SK-N-SH treated with all-trans-retinoic acid at 6 μM for 48 hours (cell line): ENCODE results near the gene ZNF215.

ENCODE experiments used
- ARNTL ChIP-seq: fragments of 450-650 bp; formaldehyde crosslinking; IDR thresholded peaks from 2 replicates; pipeline ENCODE4 v1.5.0; 2020; ENCODE audit warnings: low read depth, mild to moderate bottlenecking, moderate library complexity, borderline replicate concordance
- GLIS3 ChIP-seq: fragments of 250-450 bp; sonication (Bioruptor Pico); IDR thresholded peaks from 2 replicates; pipeline ENCODE4 v1.5.0; 2020; ENCODE audit warnings: mild to moderate bottlenecking, moderate library complexity
- POU6F1 ChIP-seq: fragments of 250-450 bp; sonication (Bioruptor Pico); IDR thresholded peaks from 2 replicates; pipeline ENCODE4 v1.8.0; 2021; ENCODE audit warnings: low read depth, mild to moderate bottlenecking, moderate library complexity, borderline replicate concordance
- TCF4 ChIP-seq: fragments of 250-450 bp; sonication (Bioruptor Pico); IDR thresholded peaks from 2 replicates; pipeline ENCODE4 v1.8.0; 2021; ENCODE audit warnings: mild to moderate bottlenecking, moderate library complexity, borderline replicate concordance
- TOX ChIP-seq: fragments of 250-450 bp; sonication (Bioruptor Pico); IDR thresholded peaks from 2 replicates; pipeline ENCODE4 v1.8.0; 2021; ENCODE audit warnings: mild to moderate bottlenecking, moderate library complexity, borderline replicate concordance
- TSHZ2 ChIP-seq: fragments of 250-450 bp; sonication (Bioruptor Pico); IDR thresholded peaks from 2 replicates; pipeline ENCODE4 v1.5.0; 2020; ENCODE audit warnings: mild to moderate bottlenecking, moderate library complexity
- ZFP3 ChIP-seq: fragments of 250-450 bp; sonication (Bioruptor Pico); IDR thresholded peaks from 2 replicates; pipeline ENCODE4 v1.5.0; 2020; ENCODE audit warnings: mild to moderate bottlenecking, moderate library complexity
- ZFP30 ChIP-seq: fragments of 450-650 bp; formaldehyde crosslinking; IDR thresholded peaks from 2 replicates; pipeline ENCODE4 v1.5.0; 2022; ENCODE audit warnings: mild to moderate bottlenecking, moderate library complexity
- ZNF565 ChIP-seq: fragments of 450-650 bp; formaldehyde crosslinking; conservative IDR thresholded peaks from 2 replicates; pipeline ENCODE4 v1.5.0; 2020; ENCODE audit warnings: low read depth, mild to moderate bottlenecking, moderate library complexity
- TF ChIP-seq, protein P1 (sequence below): fragments of 250-450 bp; sonication (Bioruptor Pico); IDR thresholded peaks from 2 replicates; pipeline ENCODE4 v1.5.1; 2020; ENCODE audit warnings: low read depth, mild to moderate bottlenecking, moderate library complexity
- TF ChIP-seq, protein P2 (sequence below): fragments of 250-450 bp; sonication (Bioruptor Pico); IDR thresholded peaks from 2 replicates; pipeline ENCODE4 v1.8.0; 2020; ENCODE audit warnings: mild to moderate bottlenecking, moderate library complexity, borderline replicate concordance

- TF ChIP-seq ZNF565 (CRISPR knock-in tag) (no peak), GLIS3 (CRISPR knock-in tag) (no peak), ARNTL (CRISPR knock-in tag) (no peak), TSHZ2 (CRISPR knock-in tag) (no peak), ZFP30 (CRISPR knock-in tag) (no peak), ZFP3 (CRISPR knock-in tag) (no peak), TOX (CRISPR knock-in tag) (no peak), TCF4 (CRISPR knock-in tag) (no peak), POU6F1 (CRISPR knock-in tag) (no peak)
- TF ChIP-seq, protein P1, sequence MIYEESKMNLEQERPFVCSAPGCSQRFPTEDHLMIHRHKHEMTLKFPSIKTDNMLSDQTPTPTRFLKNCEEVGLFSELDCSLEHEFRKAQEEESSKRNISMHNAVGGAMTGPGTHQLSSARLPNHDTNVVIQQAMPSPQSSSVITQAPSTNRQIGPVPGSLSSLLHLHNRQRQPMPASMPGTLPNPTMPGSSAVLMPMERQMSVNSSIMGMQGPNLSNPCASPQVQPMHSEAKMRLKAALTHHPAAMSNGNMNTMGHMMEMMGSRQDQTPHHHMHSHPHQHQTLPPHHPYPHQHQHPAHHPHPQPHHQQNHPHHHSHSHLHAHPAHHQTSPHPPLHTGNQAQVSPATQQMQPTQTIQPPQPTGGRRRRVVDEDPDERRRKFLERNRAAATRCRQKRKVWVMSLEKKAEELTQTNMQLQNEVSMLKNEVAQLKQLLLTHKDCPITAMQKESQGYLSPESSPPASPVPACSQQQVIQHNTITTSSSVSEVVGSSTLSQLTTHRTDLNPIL, result no peak
- TF ChIP-seq, protein P2, sequence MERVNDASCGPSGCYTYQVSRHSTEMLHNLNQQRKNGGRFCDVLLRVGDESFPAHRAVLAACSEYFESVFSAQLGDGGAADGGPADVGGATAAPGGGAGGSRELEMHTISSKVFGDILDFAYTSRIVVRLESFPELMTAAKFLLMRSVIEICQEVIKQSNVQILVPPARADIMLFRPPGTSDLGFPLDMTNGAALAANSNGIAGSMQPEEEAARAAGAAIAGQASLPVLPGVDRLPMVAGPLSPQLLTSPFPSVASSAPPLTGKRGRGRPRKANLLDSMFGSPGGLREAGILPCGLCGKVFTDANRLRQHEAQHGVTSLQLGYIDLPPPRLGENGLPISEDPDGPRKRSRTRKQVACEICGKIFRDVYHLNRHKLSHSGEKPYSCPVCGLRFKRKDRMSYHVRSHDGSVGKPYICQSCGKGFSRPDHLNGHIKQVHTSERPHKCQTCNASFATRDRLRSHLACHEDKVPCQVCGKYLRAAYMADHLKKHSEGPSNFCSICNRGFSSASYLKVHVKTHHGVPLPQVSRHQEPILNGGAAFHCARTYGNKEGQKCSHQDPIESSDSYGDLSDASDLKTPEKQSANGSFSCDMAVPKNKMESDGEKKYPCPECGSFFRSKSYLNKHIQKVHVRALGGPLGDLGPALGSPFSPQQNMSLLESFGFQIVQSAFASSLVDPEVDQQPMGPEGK (CRISPR knock-in tag), result no peak
Measured at GRCh38 chr11:6979365-6979764, 53.1 kb downstream of the ZNF215 start.
